Measurements from ENCODE around the gene RHOH.

Gene RHOH

GRCh38 chr4:40190019-40190418, 6.8 kb upstream of the RHOH start:
- no peak for DNase-seq

GRCh38 chr4:40190465-40190864, 6.4 kb upstream of the RHOH start:
- DNase-seq, result no peak

GRCh38 chr4:40190880-40191815, 5.7 kb upstream of the RHOH start:
- no peak for DNase-seq

DNA sequence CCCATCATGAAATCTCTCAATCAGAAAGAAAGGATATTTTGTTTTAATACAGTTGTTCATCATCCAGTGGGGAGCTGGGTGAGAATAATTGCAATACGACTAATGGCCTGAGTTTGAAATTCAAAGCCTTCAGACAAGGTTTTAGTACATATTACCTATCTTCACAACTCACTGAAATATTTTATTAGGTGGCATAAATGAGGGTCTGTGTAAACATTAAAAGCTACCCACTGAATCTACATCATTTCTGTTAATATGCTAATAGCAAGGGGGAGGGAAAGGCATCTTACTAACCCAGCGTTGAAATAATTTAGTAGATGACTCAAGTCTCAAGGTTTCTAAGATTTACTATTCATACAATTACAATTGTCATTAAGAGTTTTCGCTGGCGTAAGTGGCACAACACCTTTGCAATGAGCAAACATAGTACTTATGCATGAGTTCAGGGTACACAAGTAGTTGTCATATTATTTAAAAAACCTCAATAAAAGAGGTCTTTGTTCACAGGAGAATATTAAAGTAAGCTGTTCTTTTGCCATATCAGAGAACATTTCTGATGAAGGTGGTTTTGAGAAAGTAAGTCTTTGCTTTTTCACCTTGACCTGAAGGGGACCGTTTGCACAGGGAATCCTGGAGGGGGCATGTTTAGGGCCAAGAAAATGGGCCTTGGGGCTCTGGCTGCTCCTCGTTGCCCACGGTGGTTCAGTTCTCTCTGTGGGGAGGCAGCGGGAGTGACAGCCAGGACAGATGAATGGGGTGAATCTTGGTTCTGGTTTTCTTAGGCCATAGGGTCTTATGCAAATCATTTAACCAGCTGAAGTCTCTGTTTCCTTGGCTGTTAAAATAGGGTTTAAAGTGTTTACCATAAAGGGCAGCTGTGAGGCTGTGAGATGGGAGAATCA, 4.5 kb upstream of the RHOH start:
- DNase-seq, result no peak

DNA sequence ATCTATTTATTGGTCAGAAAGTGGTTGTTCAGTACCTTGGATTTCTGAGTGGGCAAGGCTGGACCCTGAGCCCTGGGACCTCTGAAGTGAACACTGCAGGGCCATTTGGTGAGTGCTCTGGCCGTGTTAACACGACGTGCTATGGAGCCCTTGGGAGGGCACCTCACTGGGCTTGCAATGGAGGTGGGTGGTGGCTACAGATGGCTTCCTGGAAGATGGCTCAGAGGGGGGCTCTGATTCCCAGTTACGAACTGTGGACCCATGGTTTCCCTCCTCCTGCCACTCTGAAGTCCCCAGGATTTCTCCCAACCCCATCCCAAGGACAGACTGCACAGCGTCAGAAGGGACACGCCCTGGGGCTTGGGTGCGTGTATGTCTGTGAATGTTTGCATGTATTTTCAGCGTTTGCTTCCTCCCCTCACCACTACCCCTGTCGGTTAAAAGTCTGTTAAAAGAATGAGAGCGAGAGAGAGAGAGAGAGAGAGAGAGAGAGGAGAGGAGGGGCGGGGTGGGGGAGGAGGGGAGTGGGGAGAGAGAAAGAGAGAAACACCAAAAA, 3.7 kb upstream of the RHOH start:
- peak; percentile 65 for DNase-seq

DNA sequence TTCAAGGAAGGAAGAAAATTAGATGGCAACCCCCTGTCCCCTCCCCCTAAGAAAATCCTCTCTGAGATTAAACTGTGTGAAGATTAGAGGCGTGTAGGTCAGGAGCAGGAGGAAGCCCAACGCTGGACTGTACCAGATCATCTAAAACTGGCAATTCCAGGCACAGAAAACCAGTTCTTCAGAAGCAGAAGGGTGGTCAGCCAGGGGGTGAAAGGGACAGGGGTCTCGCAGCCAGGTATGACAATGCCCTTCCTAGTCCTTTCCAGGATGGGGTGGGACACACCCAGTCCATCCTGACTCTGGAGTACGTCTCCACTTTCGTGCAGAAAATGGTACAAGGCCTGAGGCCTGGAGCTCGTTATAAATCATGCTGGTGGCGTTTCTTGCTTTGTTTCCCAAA, 3.3 kb upstream of the RHOH start:
- DNase-seq, result no peak

DNA sequence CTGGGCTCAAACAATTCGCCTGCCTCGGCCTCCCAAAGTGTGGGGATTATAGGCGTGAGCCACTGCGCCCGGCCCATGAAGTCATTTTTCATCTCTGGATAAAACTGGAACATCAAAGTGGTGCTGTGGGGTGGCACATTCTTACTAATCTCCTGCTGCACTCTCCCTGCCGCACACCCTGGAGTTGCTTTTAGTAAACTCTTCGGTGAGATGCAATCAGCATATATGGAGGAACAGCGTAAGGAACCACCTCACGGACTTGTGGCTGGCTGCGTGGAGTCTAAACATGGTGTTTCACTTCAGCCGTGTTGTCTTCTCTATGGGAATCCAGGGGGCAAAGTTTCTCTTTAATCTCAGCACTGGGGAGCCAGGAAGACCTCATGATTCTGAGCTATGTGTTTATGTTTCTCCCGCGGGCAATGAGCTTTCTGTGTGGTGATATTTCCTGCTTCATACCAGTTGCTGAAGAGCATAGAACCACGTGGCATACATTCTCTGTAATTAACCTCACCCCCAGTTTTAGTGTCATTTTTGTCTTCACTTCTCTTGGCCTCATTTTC, 2.1 kb upstream of the RHOH start:
- peak; percentile 79 for DNase-seq

GRCh38 chr4:40195182-40196177, 1.4 kb upstream of the RHOH start:
- DNase-seq, result no peak

GRCh38 chr4:40196272-40196671, 559 bp upstream of the RHOH start:
- no peak for DNase-seq

DNA sequence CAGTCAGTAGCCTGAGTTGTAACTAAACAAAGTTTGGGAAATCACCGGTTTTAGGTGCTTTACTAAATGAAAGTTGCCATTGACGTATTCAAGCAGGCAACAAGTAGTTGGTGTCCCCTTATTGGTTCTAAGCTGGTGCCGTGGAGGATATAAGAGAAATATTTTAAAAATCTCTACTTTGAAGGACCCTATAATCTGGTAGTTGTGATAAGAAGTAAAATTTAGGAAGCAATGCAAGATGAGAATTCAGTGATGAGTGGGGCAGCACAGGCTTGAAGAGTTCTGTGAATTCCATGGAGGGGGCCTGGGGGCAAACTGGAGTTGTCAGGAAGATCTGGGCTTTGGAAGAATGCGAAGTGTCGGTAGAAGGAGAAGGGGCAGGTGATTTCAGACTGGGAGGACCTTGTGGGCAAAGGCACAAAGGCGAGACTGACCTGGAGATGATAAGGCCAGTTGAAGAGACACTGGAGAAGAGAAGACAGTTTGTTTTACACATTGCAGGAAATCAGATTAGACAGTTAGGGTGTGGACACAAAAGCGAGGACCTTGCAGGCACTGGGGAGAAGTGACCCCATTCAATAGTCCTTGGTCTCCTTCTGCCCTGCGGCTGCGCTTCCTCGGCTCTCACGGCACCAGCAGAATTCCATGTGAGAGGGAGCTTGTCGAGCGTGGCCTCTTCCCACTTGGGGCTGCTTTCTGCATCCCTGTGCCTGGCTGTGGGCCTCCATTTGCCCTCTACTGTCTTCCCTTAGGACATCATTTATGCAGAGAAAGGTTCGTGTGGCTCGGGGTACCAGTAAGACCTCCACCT, 1.3 kb downstream of the RHOH start:
- DNase-seq, result peak; percentile 84

DNA sequence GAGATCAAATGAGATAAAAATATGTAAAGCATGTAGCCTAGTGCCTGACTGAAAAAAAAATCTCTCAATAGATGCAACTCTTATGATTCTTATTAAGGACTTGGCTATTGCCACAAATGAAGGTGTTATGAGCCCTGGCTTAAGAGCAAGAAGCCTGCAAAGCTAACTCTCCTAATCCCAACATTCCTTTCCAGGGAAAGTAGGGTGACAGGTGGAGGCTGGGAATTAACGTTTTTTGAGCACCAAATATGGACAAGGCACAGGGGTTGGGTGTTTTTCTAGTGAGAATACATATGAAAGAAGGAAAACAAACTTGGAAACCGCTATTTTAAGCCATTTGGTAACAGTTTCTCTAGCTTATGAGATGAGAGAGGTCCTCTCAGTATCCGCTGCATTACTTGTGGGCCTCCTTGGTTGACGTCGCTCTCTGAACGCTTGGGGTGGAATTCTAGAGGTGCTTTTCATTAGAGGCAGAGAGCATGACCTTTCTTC, 2.4 kb downstream of the RHOH start:
- DNase-seq, result no peak

- DNase-seq, result peak; percentile 70
Observed at GRCh38 chr4:40199999-40200874, 3.4 kb downstream of the RHOH start.

DNA sequence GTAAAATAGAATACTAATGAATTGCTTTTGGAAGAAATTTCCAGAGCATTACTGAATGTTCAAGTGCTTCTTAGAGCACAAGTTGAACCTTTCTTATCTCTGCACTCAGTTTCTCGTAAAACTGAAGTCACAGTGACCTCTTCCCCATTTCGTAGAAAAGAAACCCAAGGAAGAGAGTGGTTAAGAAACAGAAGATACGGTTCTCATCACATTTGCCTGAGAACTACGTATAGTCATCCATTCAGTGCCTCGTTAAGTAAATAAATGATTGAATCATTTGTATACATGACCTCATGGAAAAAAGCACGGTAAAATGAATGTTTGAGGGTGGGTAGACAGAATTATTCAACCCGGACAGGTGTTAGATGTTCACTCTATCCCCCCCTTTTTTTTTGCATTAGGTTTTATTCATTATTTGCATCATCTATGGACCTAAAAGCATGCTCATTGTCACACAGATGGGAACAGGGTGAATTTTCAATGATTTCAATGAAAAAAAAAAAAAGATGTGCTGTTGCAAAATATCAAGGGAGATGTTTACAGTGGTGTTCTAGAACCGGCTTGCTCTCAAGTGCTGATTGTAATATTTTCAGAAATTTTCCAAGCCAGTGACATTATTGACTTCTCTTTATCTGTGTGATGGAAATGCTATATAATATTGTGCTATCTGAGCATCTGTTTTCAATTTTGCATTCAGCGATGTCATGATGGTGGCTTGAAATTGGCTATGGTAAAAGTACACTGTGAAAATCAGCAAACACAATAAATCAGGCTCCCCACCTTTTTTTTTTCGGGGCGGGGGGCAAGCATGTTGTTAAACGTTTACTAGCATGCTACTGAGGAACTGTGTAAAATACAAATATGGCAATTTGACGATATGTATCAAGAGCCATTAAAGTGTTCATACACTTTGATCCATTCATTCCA, 4.3 kb downstream of the RHOH start:
- DNase-seq, result no peak

DNA sequence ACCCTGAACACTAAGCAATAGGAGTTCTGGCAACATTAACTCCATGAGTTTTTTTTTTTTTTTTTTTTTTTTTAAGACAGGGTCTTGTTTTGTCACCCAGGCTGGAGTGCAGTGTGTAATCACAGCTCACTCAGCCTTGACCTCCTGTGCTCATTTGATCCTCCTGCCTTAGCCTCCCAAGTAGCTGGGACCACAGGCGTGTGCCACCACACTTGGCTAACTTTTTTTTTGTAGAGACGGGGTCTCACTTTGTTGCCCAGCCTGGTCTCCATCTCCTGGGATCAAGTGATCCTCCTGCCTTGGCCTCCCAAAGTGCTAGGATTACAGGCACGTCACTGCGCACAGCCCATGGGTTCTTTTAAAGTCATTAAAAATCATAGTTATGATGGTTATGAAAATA, 5.1 kb downstream of the RHOH start:
- DNase-seq, result no peak

GRCh38 chr4:40202474-40202873, 5.6 kb downstream of the RHOH start:
- DNase-seq, result no peak

DNA sequence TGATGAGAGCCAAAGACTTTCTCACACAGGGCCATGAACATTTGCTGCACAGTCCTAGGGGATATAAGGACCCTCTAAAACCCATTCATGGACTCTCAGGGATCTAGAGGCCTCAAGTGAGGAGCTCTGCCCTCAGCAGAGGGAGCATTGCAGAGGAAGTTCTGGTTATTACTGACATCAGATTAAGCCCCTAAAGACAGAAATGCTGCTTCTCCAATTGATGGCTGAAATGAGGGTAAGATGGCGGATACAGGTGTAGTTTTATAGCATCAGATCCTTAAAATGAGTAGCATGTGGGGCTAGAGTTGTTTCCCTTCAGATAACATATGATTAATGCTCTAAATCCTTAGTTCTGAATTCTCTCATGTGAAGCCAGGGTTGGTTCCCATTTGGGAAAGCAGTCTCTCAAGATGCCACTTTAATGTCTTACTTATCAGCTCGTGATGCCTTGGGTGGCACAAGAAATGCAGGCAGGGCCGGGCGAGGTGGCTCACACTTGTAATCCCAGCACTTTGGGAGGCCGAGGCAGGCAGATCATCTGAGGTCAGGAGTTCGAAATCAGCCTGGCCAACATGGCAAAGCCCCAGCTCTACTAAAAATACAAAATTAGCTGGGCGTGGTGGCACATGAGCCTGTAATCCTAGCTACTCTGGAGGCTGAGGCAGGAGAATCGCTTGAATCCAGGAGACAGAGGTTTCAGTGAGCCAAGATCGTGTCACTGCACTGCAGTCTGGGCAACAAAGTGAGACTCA, 7.9 kb downstream of the RHOH start:
- no peak for DNase-seq

Measured in central memory CD4-positive, alpha-beta T cell (primary cell).